Brain microvascular endothelial cell (primary cell): Measurements from ENCODE around the gene KDM7A.

Source experiments
- DNase-seq: peaks from one replicate; pipeline ENCODE4 v3.0.0-alpha.2; 2020
- H3K27ac ChIP-seq: fragments of 250-450 bp; sonication (Bioruptor Pico); 2 replicates; pipeline ENCODE4 v1.5.1; 2020; ENCODE audit warnings: mild to moderate bottlenecking, moderate library complexity
- H3K27me3 ChIP-seq: fragments of 250-450 bp; sonication (Bioruptor Pico); replicated peaks from 2 replicates; pipeline ENCODE4 v1.5.1; 2020; ENCODE audit warnings: mild to moderate bottlenecking
- H3K36me3 ChIP-seq: fragments of 250-450 bp; sonication (Bioruptor Pico); replicated peaks from 2 replicates; pipeline ENCODE4 v1.5.1; 2020; ENCODE audit warnings: mild to moderate bottlenecking
- H3K4me3 ChIP-seq: 2 replicates; pipeline ENCODE4 v1.5.1; 2011; ENCODE audit warnings: low read depth, mild to moderate bottlenecking, control low read depth, low read length, moderate library complexity
- in situ Hi-C: cut with HindIII; loops from 2 replicates; pipeline ENCODE4 v1.10.0; 2017; ENCODE audit warnings: low sequenced_read_pairs, low pct_ligation_motif_present
- TF ChIP-seq, protein P1 (sequence below): IDR thresholded peaks from 2 replicates; pipeline ENCODE4 v1.5.1; 2011; ENCODE audit warnings: low read depth, mild to moderate bottlenecking, moderate library complexity, low read length, control low read depth, inconsistent platforms; ENCODE audit errors: missing control alignments

Gene KDM7A

DNA sequence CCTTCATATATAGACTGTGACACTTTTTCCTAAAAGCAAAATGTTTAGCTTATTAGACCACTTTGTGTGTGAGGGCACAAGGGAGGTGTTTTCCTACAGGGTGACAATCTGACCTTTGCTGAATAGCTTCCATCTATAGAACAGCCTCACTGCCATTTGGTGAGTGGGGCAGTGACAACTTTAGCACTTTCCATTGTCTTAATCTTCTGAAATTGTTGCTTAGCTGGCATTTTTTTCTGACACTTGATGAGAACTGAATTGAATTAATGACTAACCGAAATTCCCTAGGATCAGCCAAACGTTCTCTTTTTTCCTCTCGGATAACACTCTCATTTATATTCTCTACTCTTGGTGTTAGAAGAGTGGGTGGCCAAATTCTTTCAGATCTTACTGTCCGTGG lies 30.2 kb downstream of the KDM7A start:
- Histone ChIP-seq H3K4me3 (no peak overlapping the region), H3K27ac (no peak overlapping the region), H3K27me3 (no peaks in the 10 kb centered on the region), H3K36me3 (no peaks in the 10 kb centered on the region)
- in situ Hi-C loops, result no loop called here
- TF ChIP-seq, protein P1, sequence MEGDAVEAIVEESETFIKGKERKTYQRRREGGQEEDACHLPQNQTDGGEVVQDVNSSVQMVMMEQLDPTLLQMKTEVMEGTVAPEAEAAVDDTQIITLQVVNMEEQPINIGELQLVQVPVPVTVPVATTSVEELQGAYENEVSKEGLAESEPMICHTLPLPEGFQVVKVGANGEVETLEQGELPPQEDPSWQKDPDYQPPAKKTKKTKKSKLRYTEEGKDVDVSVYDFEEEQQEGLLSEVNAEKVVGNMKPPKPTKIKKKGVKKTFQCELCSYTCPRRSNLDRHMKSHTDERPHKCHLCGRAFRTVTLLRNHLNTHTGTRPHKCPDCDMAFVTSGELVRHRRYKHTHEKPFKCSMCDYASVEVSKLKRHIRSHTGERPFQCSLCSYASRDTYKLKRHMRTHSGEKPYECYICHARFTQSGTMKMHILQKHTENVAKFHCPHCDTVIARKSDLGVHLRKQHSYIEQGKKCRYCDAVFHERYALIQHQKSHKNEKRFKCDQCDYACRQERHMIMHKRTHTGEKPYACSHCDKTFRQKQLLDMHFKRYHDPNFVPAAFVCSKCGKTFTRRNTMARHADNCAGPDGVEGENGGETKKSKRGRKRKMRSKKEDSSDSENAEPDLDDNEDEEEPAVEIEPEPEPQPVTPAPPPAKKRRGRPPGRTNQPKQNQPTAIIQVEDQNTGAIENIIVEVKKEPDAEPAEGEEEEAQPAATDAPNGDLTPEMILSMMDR, result no peak
- no peak for DNase-seq

DNA sequence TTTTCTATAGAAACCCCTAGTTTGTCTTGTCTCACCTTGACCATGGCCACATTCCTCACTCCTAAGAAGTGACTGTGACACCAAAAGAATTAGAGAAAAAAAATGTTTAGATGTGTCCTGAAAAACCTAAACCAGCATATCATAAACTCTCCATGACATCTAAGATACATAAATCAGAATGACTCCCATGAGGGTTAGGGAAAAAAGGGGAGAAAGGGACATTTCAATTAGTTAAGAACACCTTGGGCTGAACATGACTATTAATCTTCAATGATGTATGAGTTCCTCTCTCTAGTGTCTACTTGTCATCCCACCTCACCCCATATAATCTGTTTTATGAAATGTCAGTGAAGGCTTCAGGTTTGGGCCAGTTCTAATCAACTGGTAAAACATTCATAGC lies 31.1 kb downstream of the KDM7A start:
- no peaks in the 10 kb centered on the region for H3K27me3 ChIP-seq
- no peak overlapping the region for H3K4me3 ChIP-seq
- TF ChIP-seq, protein P1, result no peak
- H3K27ac ChIP-seq, result no peak overlapping the region
- H3K36me3 ChIP-seq, result no peaks in the 10 kb centered on the region
- DNase-seq, result no peak
- in situ Hi-C loops, result no loop called here

DNA sequence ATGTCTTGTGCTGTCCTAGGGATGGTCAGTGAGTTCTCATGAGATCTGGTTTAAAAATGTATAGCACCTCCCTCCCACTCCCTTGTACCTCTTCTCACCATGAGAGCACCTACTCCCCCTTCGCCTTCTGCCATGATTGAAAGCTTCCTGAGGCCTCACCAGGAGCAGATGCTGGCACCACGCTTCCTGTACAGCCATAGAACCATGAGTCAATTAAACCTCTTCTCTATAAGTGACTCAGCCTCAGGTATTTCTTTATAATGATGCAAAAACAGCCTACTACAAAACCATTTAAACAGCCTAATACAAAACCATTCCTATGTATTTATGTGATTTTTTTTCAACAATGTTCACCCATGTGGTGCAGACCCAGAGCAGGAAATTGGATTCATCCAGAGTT lies 32.0 kb downstream of the KDM7A start:
- DNase-seq, result no peak
- H3K4me3 ChIP-seq, result no peak overlapping the region
- no peaks in the 10 kb centered on the region for H3K36me3 ChIP-seq
- no peak overlapping the region for H3K27ac ChIP-seq
- TF ChIP-seq, protein P1, result no peak
- in situ Hi-C loops, result no loop called here
- no peaks in the 10 kb centered on the region for H3K27me3 ChIP-seq

DNA sequence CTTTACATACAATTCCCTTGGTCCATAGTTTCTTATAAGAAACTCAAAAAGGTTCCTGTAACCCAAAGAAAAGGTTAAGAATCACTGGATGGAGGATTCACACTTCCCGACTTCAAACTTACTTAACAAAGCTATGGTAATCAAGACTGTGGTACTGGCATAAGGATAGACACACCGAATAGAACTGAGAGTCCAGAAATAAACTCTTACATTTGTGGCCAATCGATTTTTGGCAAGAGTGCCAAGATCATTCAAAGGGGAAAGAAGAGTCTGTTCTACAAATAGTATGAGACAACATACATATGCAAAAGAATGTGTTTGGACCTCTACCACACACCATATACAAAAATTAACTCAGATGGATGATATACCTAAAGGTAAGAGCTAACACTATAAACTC lies 32.8 kb downstream of the KDM7A start:
- in situ Hi-C loops, result no loop called here
- Histone ChIP-seq H3K27me3 (no peaks in the 10 kb centered on the region), H3K36me3 (no peaks in the 10 kb centered on the region), H3K27ac (no peak overlapping the region), H3K4me3 (no peak overlapping the region)
- no peak for DNase-seq
- TF ChIP-seq, protein P1, result no peak

DNA sequence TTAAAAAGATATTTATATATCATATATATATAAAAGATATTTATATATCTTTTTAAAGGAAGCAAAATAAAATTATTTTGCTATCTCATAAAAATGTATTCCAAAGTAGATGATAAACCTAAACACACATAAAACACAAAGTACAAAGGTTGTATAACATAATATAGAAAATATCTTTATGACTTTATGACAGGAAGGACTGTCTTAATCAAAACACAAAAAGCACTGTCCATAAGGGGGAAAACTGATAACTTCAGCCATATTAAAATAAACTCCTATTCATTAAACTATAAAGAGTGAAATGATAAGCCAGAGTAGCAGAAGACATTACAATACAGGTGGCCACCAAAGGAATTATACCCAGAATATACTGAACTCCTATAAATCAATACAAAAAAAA lies 34.8 kb downstream of the KDM7A start:
- H3K4me3 ChIP-seq, result no peak overlapping the region
- H3K27me3 ChIP-seq, result no peaks in the 10 kb centered on the region
- TF ChIP-seq, protein P1, result no peak
- no peaks in the 10 kb centered on the region for H3K36me3 ChIP-seq
- no peak overlapping the region for H3K27ac ChIP-seq
- DNase-seq, result no peak
- in situ Hi-C loops, result no loop called here

DNA sequence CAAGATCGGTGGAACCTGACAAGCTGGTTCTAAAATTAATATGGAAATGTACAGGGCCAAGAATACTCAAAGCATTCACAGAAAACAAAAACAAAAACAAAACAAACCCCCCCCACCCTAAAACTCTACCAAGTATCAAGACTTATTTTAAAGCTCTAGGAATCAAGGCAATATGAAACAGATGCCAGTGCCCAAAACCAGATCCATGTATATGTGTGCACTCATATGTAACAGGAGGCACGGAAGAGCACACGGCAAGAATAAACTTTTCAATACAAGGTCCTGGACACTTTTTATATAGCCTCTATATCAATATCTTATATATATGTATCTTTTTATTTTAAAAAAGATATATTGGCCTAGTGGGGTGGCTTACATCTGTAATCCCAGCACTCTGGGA lies 35.5 kb downstream of the KDM7A start:
- H3K27me3 ChIP-seq, result no peaks in the 10 kb centered on the region
- TF ChIP-seq, protein P1, result no peak
- in situ Hi-C loops, result no loop called here
- DNase-seq, result no peak
- H3K36me3 ChIP-seq, result no peaks in the 10 kb centered on the region
- H3K27ac ChIP-seq, result no peak overlapping the region
- no peak overlapping the region for H3K4me3 ChIP-seq
